GM12873 (cell line): Measurements from ENCODE around the gene TNIP3.

Experiments used
- TF ChIP-seq, protein P1 (sequence below): IDR thresholded peaks from 2 replicates; pipeline ENCODE4 v1.5.1; 2012; ENCODE audit warnings: low read depth, mild to moderate bottlenecking, moderate library complexity, low read length, control low read depth; ENCODE audit not compliant: insufficient read depth; ENCODE audit errors: missing control alignments

Gene TNIP3

DNA sequence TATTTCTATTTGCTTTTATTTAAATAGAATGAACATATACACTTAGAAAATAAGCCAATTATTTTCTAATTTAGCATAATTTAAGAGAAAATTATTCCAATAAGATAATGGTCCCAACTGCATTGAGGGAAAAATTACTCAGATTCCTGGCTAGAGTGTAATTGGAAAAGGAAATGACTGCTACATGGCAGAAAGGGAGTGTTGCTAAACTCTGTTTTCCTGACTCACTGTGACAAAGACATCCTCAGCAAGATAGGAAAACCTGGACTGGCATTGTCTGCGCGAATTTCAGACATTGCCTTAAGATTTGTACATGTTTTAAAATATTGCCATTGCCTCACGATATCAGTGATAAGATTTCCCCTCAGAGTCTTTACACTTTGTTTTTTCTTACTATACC, 8.2 kb downstream of the TNIP3 start:
- TF ChIP-seq, protein P1, sequence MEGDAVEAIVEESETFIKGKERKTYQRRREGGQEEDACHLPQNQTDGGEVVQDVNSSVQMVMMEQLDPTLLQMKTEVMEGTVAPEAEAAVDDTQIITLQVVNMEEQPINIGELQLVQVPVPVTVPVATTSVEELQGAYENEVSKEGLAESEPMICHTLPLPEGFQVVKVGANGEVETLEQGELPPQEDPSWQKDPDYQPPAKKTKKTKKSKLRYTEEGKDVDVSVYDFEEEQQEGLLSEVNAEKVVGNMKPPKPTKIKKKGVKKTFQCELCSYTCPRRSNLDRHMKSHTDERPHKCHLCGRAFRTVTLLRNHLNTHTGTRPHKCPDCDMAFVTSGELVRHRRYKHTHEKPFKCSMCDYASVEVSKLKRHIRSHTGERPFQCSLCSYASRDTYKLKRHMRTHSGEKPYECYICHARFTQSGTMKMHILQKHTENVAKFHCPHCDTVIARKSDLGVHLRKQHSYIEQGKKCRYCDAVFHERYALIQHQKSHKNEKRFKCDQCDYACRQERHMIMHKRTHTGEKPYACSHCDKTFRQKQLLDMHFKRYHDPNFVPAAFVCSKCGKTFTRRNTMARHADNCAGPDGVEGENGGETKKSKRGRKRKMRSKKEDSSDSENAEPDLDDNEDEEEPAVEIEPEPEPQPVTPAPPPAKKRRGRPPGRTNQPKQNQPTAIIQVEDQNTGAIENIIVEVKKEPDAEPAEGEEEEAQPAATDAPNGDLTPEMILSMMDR: no peak

DNA sequence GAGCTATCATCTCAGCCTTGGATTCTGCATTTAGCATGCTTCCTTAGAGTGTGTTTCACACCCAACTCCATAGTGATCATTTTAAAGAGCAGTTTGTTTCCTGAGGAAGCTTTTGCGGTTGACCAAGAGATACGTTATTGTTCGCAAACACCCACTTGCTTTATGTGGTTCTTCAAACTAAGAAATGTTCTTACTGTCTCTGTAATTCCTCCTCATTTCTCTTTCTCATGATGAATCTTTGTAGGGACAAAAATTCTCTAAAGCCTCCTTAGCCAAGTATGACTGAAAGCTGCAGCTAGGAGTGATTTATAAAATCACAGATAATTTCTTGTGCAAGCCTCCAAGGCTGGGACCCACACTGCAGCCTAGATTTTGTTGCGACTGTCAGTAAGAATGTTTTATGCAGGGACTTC, 10.0 kb downstream of the TNIP3 start:
- TF ChIP-seq, protein P1: no peak

DNA sequence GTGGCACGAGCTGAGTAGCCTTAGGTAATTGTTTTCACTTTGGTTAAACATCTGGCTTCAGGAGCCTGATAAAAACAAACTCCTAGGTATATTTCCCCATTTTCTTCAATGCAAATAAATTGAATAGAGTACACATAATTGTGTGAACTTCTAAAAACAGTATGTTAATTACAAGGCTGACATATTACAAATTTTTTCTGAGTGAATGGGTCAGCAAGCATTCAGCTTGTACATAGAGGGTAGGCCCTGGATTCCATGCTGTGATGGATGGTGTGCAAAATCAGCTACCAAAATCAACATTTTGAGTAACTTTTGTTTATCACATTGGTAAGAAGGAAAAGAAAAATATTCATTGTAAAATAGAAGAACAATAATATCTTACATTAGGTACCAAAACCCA, 12.2 kb downstream of the TNIP3 start:
- TF ChIP-seq, protein P1: no peak

DNA sequence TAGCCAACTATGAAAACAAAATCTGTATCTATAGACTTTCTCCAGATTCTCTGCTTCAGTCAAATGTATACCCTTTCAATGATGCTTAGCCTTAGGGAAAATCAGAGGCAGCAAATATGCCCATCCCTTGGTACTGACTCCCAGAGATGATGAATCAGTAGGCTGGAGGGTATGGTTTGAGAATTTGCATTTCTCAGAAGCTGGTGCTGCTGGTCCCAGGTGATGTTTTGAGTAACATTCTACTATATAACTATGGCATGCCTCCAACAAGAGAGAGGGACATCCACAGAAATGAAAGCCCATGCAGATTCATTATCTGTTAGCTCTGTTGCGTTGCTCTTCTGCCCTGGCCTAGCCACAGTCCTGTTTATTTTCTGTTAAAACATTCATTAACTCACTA, 13.6 kb downstream of the TNIP3 start:
- TF ChIP-seq, protein P1: no peak

DNA sequence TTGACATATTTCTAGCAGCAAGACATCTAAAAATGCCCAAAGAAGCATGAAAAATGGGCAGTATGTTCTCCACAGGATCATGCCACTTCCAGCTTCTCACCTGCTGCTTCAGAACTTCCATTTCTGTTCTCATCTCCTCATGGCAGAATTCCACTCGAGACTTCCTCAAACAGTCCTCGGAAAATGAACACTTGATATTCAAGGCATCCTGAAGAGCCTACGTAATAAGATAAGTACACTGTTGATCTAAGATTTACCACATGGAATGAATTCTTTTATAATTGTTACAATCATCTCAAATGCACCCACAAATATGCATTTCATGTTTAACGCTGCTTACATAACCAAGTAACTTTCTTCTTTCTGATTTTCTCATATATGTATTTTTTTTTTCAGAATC, 14.1 kb downstream of the TNIP3 start:
- TF ChIP-seq, protein P1: no peak

DNA sequence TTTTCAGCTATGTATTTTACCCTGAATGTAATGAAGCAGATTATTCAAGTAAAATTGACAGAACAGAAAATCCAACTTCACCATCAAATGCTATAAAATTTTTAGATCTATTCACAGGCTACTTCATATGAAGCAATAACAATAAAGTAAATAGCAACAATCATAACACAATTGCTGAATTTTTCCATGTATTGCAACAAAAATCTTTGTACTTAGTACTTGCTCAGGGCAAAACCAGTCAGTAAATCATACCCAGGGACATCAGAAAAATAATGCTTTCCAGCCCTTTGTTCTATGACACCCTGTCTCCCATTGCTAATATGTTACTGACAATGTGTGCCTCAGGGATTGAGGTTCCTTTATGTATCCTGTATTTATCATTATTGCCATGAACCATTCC, 15.5 kb downstream of the TNIP3 start:
- TF ChIP-seq, protein P1: no peak

DNA sequence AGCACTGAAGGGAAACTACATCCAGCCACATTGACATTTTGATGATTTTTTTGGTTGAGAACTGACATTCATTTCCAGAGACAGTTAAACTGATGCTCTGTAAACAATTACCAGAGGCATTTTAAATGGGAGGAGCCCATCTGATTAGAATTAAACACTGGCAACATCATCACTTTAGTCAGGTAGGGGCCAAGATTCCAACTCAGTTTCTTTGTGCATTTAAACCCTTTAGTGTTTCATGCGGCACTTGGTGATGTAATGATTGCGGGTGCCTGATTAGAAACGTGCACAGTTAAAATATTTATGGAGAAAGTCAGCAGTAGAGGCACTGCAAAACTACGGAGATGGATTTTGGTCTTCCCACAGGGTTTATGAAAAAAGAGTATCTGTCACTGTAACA, 16.1 kb downstream of the TNIP3 start:
- TF ChIP-seq, protein P1: no peak
